NB4 (cell line): ENCODE data around the gene RAB29.

Source experiments
- CTCF ChIP-seq: IDR thresholded peaks from one replicate; pipeline ENCODE4 v1.5.1; 2012; ENCODE audit warnings: low read depth, low read length
- MAX ChIP-seq: IDR thresholded peaks from 2 replicates; pipeline ENCODE4 v1.6.1; 2011; ENCODE audit warnings: low read depth, low read length
- MYC ChIP-seq: IDR thresholded peaks from 2 replicates; pipeline ENCODE4 v1.6.1; 2011; ENCODE audit warnings: low read depth, low read length
- POLR2A ChIP-seq: IDR thresholded peaks from 2 replicates; pipeline ENCODE4 v1.6.1; 2011; ENCODE audit warnings: mild to moderate bottlenecking; ENCODE audit not compliant: insufficient read length; ENCODE audit errors: extremely low read depth

- TF ChIP-seq CTCF (no peak), MAX (no peak), POLR2A (no peak), MYC (no peak)
These were observed 29.3 kb upstream of the RAB29 start for GRCh38 chr1:205804605-205805004.
